HL-60 (cell line): ENCODE data around the gene POLG.

Experiments
- CTCF ChIP-seq: IDR thresholded peaks from one replicate; pipeline ENCODE4 v1.5.1; 2011; ENCODE audit warnings: low read length, control low read depth, inconsistent platforms; ENCODE audit not compliant: insufficient read depth
- POLR2AphosphoS5 ChIP-seq: IDR thresholded peaks from 2 replicates; pipeline ENCODE4 v1.6.1; 2012; ENCODE audit warnings: low read depth
- SPI1 ChIP-seq: IDR thresholded peaks from 2 replicates; pipeline ENCODE4 v1.6.1; 2012; ENCODE audit warnings: low read depth, mild to moderate bottlenecking, borderline replicate concordance
- TF ChIP-seq, protein P1 (sequence below): IDR thresholded peaks from 2 replicates; pipeline ENCODE4 v1.6.1; 2012; ENCODE audit warnings: low read depth; ENCODE audit not compliant: insufficient replicate concordance

DNA sequence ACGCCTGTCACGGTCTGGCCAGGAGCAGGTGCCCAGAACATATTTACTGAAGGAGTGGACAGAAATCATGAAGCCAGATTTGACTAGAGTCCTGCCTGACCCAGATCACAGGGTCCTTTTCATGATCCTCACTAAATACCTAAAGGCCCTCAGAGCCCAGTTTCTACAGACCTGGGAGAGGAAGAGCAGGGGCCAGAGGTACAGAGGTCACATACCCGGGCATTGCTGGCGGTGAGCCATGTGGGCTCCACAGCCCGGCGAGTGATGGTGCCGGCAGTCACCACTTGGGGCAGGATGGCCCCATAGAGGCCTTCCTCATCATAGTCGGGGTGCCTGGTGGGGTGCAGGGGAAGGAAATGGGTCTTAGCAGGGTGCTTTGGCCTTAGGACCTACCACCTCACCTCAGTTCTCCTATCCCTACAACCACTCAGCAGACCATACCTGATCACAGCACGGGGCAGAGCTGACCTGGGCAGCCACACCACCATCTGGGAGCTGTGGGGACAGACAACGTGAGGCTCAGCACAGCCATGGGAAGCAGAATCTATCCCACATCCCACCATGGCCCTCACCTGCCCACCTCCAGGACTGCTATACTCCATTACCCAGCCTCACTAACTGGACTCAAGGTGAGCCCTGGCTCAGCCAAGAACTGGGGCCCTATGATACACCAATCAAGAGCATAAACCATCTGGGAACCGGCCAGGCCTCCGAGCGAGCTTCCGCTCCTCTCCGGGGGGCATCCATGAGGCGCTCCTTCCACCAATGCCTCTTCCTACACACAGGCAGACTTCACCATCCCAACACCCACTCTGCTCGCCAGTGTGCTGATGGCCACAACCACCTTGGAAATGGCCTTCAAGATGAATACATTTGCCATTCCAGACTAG, 12.9 kb downstream of the POLG start:
- TF ChIP-seq CTCF (peak; percentile 8), POLR2AphosphoS5 (no peak), SPI1 (no peak)
- TF ChIP-seq, protein P1, sequence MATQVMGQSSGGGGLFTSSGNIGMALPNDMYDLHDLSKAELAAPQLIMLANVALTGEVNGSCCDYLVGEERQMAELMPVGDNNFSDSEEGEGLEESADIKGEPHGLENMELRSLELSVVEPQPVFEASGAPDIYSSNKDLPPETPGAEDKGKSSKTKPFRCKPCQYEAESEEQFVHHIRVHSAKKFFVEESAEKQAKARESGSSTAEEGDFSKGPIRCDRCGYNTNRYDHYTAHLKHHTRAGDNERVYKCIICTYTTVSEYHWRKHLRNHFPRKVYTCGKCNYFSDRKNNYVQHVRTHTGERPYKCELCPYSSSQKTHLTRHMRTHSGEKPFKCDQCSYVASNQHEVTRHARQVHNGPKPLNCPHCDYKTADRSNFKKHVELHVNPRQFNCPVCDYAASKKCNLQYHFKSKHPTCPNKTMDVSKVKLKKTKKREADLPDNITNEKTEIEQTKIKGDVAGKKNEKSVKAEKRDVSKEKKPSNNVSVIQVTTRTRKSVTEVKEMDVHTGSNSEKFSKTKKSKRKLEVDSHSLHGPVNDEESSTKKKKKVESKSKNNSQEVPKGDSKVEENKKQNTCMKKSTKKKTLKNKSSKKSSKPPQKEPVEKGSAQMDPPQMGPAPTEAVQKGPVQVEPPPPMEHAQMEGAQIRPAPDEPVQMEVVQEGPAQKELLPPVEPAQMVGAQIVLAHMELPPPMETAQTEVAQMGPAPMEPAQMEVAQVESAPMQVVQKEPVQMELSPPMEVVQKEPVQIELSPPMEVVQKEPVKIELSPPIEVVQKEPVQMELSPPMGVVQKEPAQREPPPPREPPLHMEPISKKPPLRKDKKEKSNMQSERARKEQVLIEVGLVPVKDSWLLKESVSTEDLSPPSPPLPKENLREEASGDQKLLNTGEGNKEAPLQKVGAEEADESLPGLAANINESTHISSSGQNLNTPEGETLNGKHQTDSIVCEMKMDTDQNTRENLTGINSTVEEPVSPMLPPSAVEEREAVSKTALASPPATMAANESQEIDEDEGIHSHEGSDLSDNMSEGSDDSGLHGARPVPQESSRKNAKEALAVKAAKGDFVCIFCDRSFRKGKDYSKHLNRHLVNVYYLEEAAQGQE = no peak
